ENCODE results near the gene ANKRD1.
"Not testable (repeated sequence)": the region's sequence is repeated elsewhere in the genome, so short reads cannot be mapped to it uniquely, and the experiment has no call there.

ANKRD1 gene

DNA sequence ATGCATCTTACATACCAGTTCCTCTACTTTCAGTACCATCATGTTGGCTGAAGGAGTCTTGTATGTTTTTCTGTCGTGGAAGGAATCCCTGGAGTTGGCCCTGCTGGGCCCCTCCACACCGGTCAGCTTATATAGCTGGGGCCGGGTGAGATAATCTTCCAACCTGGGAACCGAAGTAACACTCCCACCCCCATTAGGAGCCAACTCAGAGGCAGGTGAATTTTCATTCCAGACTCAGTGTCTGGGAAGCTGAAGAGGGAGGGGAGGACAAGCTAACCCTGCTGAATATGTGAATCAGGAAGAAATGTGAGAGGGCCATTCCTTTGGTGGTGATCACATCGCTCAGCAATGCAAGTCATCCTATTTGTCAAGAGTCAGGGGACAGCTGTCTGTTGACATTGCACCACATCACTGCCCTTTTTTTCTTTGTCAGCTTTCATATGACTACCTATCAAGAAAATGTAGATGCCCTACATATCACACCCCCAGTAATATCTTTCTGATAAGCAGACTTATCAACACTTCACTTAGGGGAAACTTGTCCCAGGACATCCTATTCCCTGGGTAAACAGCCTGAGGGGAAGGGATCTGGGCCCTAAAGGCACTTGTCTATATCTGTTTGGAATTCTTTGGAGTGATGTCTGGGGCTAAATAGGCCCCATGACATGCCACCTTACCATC lies at the start of gene ANKRD1:
Gene ANKRD1, minus strand, starts transcription at position 102 of the 681 bp plus-strand sequence. Its CDS starts 60 bp downstream, at position 42.
- peak; percentile 80 for DNase-seq (ENCODE audit: low spot score)

DNA sequence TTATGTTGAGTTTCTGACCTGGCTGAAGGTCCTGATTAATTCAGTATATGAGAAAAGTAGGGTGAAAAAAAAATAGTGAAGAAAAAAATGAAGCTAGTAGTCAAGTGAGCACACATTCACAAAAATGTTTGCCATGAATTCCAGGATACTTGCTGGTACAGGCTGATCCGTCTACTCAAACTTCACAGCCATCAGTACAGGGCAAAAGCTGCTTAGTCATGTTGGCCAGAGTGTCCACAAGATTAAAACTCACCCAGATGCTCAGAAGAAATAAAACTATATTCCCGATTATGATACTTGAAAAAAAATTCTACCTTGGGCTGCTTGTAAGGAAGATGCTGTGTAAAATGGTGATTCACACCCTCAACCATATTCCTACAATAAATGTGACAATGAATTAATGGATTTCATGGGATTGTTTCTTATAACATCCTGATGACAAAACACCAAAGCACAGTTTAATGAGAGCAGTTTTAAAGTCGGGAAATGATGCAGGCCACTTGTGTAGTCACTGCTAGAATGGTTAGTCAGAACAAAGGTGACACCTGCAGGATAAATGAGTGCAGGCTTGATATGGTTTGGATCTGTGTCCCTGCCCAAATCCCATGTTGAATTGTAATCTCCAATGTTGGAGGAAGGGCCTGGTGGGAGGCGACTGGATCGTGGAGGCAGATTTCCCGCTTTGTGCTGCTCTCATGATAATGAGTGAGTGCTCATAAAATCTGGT lies 49.2 kb upstream of the ANKRD1 start:
- peak; percentile 2 for DNase-seq (ENCODE audit: low spot score)

DNA sequence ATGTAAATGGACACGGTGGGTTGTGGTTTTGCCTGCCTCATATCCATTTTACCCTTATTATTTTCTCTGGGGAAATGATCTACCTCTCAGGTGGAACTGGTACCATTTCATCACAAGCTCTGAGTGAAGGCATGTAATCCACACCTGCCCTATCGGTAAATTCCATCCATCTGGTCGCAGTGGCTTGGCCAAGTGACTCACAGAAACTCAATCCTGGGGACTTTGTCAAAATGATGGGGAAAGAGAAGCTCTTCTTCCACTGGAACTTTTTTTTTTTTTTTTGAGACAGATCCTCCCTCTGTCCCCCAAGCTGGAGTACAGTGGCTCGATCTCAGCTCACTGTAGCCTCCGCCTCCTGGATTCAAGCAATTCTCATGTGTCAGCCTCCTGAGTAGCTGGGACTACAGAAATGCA lies 48.2 kb upstream of the ANKRD1 start:
- DNase-seq (ENCODE audit: low spot score) = no peak

DNA sequence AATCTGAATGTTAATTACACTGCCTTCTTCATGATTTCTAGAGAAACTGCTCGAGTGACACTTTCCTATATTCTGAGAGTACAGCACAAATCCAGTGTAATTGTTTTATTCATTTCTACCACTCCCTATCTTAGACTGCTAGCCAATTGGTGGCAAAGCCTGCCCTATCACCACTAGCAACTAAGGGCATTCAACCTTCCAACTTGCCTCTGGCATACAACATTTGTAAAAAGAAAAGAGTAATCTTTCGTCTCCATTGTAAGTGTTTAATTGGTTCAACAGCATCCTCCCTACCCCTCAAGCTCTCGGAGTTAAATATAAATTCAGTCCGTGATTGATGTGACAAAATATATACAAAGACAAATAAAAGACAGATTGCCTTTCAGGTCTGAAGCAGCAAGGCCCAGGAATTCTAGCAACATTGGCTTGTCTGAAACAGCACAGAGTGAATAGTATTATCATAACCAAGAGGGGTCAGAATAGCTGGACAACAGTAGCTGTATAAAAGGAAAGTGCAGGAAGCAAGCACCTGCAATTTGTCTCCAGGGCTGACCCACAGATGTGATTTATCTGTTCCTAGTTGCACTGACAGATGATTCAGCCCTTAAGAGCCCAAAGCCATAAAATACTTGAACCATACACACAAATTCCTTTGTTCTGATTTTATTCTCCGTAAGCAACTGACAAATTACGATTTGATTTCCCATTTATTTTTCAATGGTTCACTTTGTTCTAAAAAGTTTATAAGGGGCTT lies 47.6 kb upstream of the ANKRD1 start:
- peak; percentile 42 for DNase-seq (ENCODE audit: low spot score)

DNA sequence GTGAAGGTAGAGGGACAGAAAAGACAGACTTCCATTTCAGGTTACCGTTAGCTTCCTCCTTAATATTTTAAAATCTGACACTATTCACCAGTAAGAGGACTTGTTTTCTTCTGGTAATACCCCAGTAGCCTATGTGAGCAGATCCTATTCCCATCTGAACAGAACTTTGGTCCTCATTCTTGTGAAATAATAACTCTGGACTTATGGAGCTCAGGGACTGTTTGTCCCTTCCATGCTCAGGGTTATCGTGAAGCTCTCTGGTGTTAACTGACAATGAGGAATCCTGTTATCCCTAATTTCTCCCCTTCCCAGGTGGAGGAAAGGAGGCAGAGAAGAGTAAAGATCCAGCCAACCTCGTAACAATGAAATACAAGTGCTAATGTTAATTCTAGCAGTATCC lies 47.0 kb upstream of the ANKRD1 start:
- no peak for DNase-seq (ENCODE audit: low spot score)

DNA sequence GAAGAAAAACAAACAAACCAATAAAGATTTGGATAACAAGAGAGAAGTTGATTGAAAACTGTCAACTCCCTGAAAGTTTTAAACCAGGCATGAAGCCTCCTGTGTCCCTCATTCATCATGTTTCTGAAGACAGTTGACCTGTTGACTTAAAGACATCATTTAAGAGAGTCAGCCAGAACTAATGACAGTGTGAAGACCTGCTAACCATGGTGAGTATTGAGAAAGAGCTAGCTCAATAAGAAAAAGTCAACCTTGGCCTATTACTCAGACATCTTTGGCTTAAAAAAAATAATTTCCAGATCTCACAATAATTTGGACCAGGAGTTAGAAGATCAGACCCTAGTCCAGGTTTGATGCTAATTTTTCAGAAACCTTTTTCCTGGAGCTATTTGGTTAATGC lies 45.3 kb upstream of the ANKRD1 start:
- DNase-seq (ENCODE audit: low spot score) = no peak

DNA sequence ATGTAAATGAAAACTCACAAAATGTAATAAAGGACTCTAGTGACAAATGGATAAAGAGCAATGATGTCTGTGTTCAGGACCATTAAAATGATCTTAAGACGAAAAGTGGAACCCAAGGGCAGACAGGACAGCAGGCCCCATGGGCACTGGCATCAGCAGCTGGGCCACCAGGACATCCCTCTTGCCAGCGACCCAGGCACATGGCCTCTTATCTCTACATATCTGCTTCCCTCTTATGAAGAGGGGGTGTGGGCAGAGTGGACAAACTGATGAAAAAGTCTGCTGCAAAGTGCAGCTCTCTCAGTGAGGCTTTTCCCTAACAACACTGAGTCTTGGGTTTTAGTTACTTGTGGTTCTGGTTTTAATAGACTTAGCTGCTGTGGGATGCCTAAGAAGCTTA lies 44.8 kb upstream of the ANKRD1 start:
- no peak for DNase-seq (ENCODE audit: low spot score)

DNA sequence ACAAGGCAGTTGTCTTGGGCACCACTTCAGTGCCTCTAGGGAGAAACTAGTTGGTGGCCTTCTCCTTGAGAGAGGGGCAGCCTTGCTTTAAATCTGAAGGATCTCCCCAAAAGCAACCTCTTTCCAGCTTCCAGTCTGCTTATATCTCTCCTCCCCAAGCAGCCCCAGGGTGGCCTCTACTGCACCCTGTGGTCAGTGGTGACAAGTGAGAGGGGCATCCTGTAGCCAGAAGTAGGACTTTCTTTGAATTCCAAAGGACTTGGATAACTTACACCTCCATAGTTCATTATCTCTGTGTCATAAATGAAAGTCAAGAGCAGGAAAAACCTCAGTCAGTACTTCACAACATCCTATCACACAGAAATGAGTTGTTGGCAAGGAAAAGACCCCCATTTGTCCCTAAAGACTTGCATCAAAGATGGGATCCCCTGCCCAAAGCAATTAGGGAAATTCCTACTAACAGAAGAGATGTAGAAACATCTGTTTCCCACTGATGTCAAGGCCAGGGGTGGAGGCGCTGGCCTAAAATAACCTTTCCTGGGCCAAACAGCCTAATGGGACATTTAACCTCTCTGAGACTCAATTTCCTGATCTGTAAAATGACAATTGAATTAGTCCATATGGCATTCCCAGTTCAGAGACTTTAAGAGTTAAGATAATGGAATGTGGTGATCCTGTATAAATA lies 44.0 kb upstream of the ANKRD1 start:
- DNase-seq (ENCODE audit: low spot score) = no peak

DNA sequence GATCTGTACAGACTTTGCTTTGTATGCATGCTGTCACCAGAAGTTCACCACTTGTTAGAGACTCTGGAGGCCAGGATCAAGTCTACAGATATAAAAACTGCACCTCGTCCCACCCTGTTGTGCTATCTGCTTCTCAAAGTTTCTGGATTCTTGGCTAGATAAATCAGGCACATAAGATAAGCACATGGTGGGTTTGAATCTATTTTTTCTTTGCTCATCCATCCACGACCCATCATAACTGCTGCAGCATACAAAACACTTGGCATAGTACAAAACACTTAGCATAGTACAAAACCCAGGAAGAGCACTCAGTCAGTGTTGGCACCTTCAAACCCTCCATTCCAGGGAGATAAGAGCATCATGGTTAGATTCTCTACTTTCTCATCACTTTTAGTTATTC lies 42.4 kb upstream of the ANKRD1 start:
- no peak for DNase-seq (ENCODE audit: low spot score)

DNA sequence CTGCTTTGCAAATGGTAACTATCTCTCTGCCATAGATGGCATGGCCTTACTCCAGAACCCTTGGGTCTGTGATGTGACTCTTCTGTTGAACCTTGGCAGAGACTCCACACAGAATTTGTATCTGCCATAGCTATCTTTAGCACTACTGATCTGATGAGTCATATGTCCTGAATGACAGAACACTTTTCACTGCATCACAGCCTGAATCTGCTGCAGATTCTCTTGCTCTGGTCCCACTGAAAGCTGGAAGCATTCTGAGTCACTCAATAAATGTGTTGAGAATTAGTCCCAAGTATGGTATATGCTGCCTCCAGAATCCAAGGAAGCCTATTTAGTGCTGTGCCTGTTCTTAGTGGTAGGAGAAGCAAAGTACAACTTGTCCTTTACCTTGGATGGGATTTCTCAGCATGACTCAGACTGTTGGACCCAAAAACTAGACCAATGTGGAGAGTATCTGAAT lies 39.5 kb upstream of the ANKRD1 start:
- peak; percentile 44 for DNase-seq (ENCODE audit: low spot score)

DNA sequence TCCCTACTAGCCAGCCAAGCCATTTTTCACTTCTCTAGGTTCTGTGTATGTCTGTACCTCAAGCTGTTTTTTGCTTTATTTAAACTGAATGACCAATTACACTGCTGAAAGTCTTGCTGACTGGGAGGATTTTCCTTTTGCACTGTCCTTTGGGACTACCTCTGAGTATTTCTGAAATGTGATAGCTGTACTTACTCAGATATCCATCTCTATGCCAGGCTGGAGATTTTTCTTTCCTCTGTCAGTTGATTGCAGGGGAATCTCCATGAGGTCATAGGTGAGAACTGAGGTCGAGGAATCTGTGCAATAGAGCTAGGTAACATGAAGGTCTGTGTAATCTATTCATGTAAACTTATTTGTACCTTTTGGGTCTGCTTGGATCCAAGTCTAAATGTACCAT lies 38.9 kb upstream of the ANKRD1 start:
- no peak for DNase-seq (ENCODE audit: low spot score)

DNA sequence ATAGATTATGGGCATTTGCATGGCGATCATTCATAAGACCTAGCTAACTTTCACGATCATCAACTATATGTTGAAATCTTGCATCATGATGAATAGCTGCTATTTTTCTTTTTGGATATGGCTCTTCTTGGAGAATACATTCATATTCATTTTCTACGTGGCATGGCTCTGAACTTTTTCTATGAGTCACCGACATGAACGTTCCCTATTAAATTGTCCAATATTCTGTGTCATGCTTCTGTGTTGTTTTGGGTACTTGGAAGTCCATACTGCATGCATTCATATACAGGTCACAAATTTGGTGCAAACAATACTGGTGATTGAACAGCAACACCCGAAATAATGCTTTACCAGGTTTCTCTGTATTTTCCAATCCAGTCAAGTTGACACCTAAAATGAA lies 37.9 kb upstream of the ANKRD1 start:
- no peak for DNase-seq (ENCODE audit: low spot score)

DNA sequence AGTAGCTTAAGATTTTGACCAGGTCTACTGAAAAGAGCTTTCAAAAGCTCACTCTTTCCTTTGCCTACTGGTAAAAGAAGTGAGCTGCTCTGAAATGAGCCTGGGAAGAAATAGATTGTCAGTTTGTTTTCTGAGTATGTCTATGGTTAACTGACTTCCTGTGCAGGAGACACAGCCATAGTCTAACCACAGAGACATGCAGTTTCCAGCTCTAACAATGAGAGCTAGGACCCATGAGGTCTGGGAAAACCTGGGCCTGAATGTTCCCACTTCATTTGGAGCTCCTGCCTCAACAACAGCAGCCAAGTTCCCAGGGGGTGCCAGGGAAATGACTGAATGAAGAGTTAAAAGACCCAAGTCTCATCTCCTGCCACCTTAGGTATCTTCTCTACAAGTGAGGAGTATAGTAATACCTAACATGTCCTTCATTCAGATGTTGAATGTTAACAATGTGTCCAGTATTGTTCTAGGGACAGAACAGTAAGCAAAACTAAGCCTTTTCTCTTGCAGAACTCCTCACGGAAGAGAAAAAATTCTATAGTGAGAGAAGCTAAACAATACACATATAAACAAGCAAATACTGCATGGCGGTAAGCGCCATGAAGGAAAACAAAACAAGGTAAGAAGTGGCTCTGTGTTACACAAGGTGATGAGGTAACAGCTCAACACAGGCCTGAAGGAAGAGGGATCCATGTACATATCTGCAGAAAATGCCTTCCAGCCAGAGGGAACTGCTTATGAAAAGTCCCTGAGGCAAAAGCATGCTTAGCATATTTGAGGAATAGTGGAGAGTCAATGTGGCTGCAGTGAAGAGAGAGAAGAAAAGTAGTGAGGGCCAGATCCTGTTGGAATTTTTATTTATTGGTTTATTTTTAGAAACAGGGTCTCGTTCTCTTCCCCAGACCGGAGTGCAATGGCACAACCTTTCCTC lies 26.4 kb upstream of the ANKRD1 start:
- DNase-seq (ENCODE audit: low spot score) = no peak

DNA sequence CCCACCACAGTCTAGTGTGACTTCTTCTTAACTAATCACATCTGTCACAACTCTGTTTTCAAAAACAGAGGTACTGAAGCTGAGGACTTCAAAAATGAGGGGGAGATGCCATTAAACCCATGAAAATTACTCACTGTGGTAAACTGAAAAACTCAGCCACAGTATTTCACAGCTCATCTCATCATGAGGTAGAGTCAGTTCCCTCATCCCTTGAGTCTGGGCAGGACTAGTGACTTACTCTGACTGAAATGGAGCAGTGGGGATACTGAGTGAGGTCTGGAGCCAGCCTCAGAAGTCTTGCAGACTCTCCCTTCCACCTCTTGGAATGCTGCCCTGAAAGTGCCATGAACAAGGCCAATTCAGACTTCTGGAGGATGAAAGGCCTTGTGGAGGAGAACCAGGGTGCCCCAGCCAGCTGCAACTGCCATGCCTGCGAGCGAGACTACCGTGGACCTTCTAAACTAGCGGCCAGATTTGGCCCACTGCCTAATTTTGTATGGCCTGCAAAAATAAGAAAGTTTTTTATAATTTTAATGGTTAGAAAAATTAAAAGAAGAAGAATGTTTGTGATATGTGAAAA lies 24.7 kb upstream of the ANKRD1 start:
- DNase-seq (ENCODE audit: low spot score) = no peak

DNA sequence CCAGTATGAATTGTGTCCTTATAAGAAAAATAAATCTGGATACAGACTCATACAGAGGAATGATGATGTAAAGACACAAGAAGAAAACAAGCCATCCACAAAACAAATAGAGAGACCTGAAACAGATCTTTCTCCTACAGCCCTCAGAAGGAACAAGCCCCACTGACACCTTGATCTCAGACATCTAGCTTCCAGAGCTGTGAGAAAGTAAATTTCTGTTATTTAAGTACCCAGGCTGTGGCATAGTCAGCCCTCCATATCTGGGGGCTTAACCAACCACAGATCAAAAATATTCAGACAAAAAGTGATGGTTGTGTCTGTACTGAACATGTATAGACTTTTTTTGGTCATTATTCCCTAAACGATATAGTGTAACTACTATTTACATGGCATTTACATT lies 23.9 kb upstream of the ANKRD1 start:
- DNase-seq (ENCODE audit: low spot score) = no peak

DNA sequence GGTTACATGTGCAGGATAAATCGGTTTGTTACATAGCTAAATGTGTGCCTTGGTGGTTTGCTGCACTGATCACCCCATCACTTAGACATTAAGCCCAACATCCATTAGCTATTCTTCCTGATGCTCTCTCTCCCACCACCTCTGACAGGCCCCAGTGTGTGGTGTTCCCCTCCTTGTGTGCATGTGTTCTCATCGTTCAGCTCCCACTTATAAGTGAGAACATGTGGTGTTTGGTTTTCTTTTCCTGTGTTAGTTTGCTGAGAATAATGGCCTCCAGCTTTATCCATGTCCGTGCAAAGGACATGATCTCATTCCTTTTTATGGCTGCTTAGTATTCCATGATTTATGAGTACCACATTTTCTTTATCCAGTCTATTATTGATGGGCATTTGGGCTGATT lies 22.1 kb upstream of the ANKRD1 start:
- not testable (repeated sequence) for DNase-seq (ENCODE audit: low spot score)

DNA sequence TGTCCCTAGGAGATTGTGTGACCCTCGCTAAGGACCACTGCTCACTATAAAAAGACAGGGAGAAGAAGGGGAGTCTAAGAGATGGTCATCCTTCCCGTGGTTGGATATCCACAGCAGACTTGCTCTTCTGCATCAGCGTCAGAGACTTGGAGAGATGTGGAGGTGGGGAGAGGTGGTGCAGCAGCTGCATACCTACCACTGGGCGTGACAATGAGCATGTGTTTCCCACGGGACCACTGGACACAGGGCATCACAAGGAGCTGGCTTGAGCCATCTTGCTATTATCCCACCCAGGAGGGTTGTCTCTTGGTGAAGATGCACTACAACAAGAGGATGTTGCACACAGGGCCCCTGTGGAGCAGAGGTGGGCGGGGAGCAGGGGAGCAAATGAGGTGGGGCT lies 18.8 kb upstream of the ANKRD1 start:
- DNase-seq (ENCODE audit: low spot score) = no peak

DNA sequence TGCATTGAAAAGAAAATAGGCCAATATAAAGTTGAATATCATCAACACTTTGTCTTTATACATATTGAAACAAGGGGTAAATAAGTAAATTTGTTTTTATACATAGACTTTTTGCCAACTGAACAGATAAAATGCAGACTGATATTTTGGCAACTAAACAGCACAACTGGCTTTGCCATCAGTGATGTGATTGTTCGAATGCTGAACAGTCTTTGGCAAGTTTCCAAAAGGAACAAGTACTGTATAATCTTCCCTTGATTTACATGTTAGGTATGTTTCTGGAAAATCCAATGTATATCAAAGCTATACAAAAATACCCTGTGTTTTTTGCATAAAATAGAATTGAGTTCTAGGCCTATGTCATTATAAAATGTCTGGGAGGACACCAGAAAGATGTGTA lies 18.2 kb upstream of the ANKRD1 start:
- no peak for DNase-seq (ENCODE audit: low spot score)

DNA sequence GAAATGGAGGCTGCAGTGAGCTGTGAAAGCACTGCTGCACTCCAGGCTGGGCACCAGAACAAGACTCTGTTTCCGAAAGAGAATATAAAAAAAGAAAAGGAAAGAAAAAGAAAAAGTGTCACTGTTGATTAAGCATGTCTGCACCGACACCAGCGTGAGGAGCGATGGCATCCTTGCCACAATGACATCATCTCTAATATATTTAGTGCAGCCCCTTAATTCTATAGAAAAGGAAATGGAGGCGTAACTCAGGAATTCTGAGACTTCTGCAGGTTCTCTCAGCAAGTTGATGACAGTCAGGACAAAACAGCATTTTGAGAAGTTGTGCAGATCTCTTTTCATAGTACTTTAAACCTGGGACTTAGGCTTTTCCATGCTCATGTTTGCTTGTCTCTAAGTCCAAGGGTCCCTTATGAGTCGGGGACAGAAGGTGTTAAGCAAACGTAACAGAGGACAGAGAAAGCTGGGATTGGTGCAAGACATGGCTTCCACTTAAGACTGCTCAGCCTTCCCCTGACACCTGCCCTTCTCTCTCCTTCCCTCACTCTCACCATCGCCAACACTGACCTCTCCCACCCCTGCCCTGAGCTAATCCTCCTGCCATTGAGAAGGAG lies 16.9 kb upstream of the ANKRD1 start:
- DNase-seq (ENCODE audit: low spot score) = no peak

DNA sequence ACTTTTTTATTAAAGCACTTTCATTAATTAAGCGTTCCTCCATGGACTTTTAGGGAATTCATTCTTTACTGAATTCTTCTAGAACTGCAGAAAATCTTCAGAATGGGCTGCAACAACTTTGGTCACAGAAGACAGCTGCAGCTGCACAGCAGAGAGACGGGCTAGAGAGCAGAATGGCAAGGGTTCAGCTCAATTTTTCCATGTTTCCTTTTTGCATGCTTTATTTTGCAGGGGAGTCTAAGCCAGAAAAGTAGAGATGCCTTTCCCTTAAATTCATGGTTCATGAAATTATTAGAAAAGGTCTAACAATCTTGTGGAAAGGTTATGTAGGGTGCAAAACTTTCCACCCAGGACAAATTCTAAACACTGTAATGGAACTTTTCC lies 15.4 kb upstream of the ANKRD1 start:
- DNase-seq (ENCODE audit: low spot score) = no peak
